ENCODE results near the gene AK2. TPM values are rescaled to one million over a fixed set of nuclear protein-coding genes. Genes with fewer than 3 reads are reported as not detected.

Gene AK2
- total RNA-seq, 1 experiment from 2014 or later = 191 TPM

DNA sequence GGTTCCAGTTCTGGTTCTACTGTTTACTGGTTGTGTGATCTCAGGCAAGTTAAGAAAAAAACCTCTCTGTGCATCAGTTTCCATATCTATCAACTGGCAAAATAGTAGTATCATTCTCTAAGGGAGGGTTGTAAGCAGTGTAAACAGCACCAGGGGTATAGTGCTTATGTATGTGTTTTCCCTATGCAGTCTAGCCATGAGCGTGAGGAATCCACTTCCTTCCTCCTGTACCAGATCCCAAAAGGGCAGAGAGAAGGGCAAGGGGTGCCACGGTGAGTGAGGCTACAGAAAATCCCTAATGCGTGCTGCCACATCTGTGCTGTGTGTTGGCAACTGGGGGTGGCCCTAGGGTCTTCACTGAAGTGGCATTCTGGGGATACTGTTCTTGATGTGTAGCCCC lies 53.7 kb downstream of the AK2 start:
- Histone ChIP-seq H4K20me1 (ENCODE audit: insufficient read depth) (no peaks in the 10 kb centered on the region), H3K36me3 (ENCODE audit: low read depth) (no peaks in the 10 kb centered on the region), H3K27ac (0 out of 2 replicates have a peak overlapping the region, but pooled peaks have one; percentile 91), H3K4me3 (no peak overlapping the region), H2AFZ (no peak overlapping the region), H3K27me3 (ENCODE audit: insufficient read depth, low read depth) (no peaks in the 10 kb centered on the region), H3K9me3 (ENCODE audit: insufficient read depth, low read depth) (no peaks in the 10 kb centered on the region), H3K4me2 (no peak overlapping the region), H3F3A (ENCODE audit: insufficient read depth, low read depth) (peaks cover 30% of the 10 kb centered on the region), H3K79me2 (ENCODE audit: low read depth) (no peaks in the 10 kb centered on the region), H3K4me1 (replicated peaks; ENCODE audit: insufficient read depth) (peaks cover 24% of the 10 kb centered on the region), H3K9me2 (ENCODE audit: insufficient read depth) (no peaks in the 10 kb centered on the region)
- intact Hi-C loops (cut with micrococcal nuclease; ENCODE audit: unreplicated experiment) = no loop called here
- TF ChIP-seq, protein P1, sequence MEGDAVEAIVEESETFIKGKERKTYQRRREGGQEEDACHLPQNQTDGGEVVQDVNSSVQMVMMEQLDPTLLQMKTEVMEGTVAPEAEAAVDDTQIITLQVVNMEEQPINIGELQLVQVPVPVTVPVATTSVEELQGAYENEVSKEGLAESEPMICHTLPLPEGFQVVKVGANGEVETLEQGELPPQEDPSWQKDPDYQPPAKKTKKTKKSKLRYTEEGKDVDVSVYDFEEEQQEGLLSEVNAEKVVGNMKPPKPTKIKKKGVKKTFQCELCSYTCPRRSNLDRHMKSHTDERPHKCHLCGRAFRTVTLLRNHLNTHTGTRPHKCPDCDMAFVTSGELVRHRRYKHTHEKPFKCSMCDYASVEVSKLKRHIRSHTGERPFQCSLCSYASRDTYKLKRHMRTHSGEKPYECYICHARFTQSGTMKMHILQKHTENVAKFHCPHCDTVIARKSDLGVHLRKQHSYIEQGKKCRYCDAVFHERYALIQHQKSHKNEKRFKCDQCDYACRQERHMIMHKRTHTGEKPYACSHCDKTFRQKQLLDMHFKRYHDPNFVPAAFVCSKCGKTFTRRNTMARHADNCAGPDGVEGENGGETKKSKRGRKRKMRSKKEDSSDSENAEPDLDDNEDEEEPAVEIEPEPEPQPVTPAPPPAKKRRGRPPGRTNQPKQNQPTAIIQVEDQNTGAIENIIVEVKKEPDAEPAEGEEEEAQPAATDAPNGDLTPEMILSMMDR (conservative IDR thresholded peaks at IDR 0.05) = no peak
- no peak for TF ChIP-seq EZH2 (IDR thresholded peaks at IDR 0.05; ENCODE audit: low read depth)
- no TSS peak for BruUV-seq (replicated peaks)
- ChIA-PET CTCF (no interaction called here), POLR2A (ENCODE audit: unreplicated experiment) (no interaction called here)
- no peak for DNase-seq

- H3K9me2 ChIP-seq (ENCODE audit: insufficient read depth) = no peaks in the 10 kb centered on the region
- peak; percentile 55 to 92 for DNase-seq
- H3K79me2 ChIP-seq (ENCODE audit: low read depth) = no peaks in the 10 kb centered on the region
- H3K4me3 ChIP-seq = no peak overlapping the region
- H4K20me1 ChIP-seq (ENCODE audit: insufficient read depth) = no peaks in the 10 kb centered on the region
- no peaks in the 10 kb centered on the region for H3K36me3 ChIP-seq (ENCODE audit: low read depth)
- H2AFZ ChIP-seq = no peak overlapping the region
- H3F3A ChIP-seq (ENCODE audit: insufficient read depth, low read depth) = peaks cover 34% of the 10 kb centered on the region
- H3K27me3 ChIP-seq (ENCODE audit: insufficient read depth, low read depth) = no peaks in the 10 kb centered on the region
- peaks cover 22% of the 10 kb centered on the region for H3K4me1 ChIP-seq (replicated peaks; ENCODE audit: insufficient read depth)
- TSS peak; percentile 89 for BruUV-seq (replicated peaks)
- CTCF ChIA-PET = interaction anchor here (1.3 kb wide), 1 partner anchor 12 kb away, joined by 3 read pairs; no protein-coding TSS in a partner anchor
- H3K9me3 ChIP-seq (ENCODE audit: insufficient read depth, low read depth) = no peaks in the 10 kb centered on the region
- TF ChIP-seq EZH2 (IDR thresholded peaks at IDR 0.05; ENCODE audit: low read depth) = no peak
- intact Hi-C loops (cut with micrococcal nuclease; ENCODE audit: unreplicated experiment) = no loop called here
- H3K27ac ChIP-seq = peak overlapping the region; percentile 91
- peak overlapping the region; percentile 60 for H3K4me2 ChIP-seq
- POLR2A ChIA-PET (ENCODE audit: unreplicated experiment) = interaction anchor here (0.5 to 0.7 kb wide), 3 partner anchors 11 to 804 kb away, joined by 3 to 6 read pairs (median 4); no protein-coding TSS in a partner anchor
Measured at GRCh38 chr1:32981003-32981901, 55.4 kb downstream of the AK2 start.

DNA sequence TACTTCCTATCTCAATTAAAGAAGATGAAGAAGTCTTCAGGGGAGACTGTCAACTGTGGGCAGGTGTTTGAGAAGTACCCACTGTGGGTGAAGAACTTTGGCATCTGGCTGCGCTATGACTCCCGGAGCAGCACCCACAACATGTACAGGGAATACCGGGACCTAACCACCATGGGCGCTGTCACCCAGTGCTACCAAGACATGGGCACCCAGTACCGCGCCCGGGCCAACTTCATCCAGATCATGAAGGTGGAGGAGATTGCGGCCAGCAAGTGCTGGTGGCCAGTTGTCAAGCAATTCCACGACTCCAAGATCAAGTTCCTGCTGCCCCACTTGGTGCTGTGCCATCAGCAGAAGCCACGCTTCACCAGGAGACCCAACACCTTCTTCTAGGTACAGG lies 56.6 kb downstream of the AK2 start:
- Histone ChIP-seq H3K79me2 (ENCODE audit: low read depth) (no peaks in the 10 kb centered on the region), H3K4me3 (no peak overlapping the region), H4K20me1 (ENCODE audit: insufficient read depth) (no peaks in the 10 kb centered on the region), H3K27me3 (ENCODE audit: insufficient read depth, low read depth) (no peaks in the 10 kb centered on the region), H3K9me2 (ENCODE audit: insufficient read depth) (no peaks in the 10 kb centered on the region), H3K27ac (peak overlapping the region; percentile 91), H3K9me3 (ENCODE audit: insufficient read depth, low read depth) (no peaks in the 10 kb centered on the region), H3K4me2 (no peak overlapping the region), H3K36me3 (ENCODE audit: low read depth) (no peaks in the 10 kb centered on the region), H3F3A (ENCODE audit: insufficient read depth, low read depth) (peaks cover 34% of the 10 kb centered on the region), H3K4me1 (replicated peaks; ENCODE audit: insufficient read depth) (peaks cover 22% of the 10 kb centered on the region), H2AFZ (no peak overlapping the region)
- TF ChIP-seq EZH2 (IDR thresholded peaks at IDR 0.05; ENCODE audit: low read depth) = no peak
- TF ChIP-seq, protein P1 (conservative IDR thresholded peaks at IDR 0.05) = no peak
- no TSS peak for BruUV-seq (replicated peaks)
- POLR2A ChIA-PET (ENCODE audit: unreplicated experiment) = no interaction called here
- CTCF ChIA-PET = no interaction called here
- intact Hi-C loops (cut with micrococcal nuclease; ENCODE audit: unreplicated experiment) = no loop called here
- DNase-seq = no peak
